Natural killer cell (primary cell): ENCODE results near the gene GINM1. TPM values are rescaled to one million over a fixed set of nuclear protein-coding genes. Genes with fewer than 3 reads are reported as not detected.
A peak's percentile ranks its signal among the peaks of the same experiment; 100 is the strongest.

Source experiments
- ATAC-seq, 3 donors: fragments of 150-1000 bp in 2 of 3; fragments of 200-7000 bp in 1 of 3; cut with Tn5 transposase; 1 replicate in 1 of 3; 2 replicates in 2 of 3; pipeline ENCODE4 v1.10.0; 2021; ENCODE audit warnings: mild to moderate bottlenecking in 2 of 3, moderate library complexity in 2 of 3
- DNase-seq, 2 donors: peaks; one replicate each; pipeline versions ENCODE4 v3.0.0 to v3.0.0-alpha.2; 2013 to 2021; ENCODE audit warnings: mixed read lengths in 1 of 2
- H3K27ac ChIP-seq: one replicate; pipeline ENCODE4 v1.5.1; 2013; ENCODE audit warnings: mild to moderate bottlenecking, low read length
- H3K27me3 ChIP-seq: one replicate; pipeline ENCODE4 v1.6.1; 2013; ENCODE audit warnings: low read length; ENCODE audit not compliant: control insufficient read depth, insufficient read depth
- H3K36me3 ChIP-seq: one replicate; pipeline ENCODE4 v1.6.1; 2013; ENCODE audit warnings: low read length; ENCODE audit not compliant: control insufficient read depth, insufficient read depth
- H3K4me1 ChIP-seq: one replicate; pipeline ENCODE4 v1.6.1; 2013; ENCODE audit warnings: low read length; ENCODE audit not compliant: control insufficient read depth, insufficient read depth
- H3K4me3 ChIP-seq: one replicate; pipeline ENCODE4 v1.5.1; 2013; ENCODE audit warnings: low read length
- H3K9me3 ChIP-seq: one replicate; pipeline ENCODE4 v1.6.1; 2013; ENCODE audit warnings: low read length; ENCODE audit not compliant: control insufficient read depth, insufficient read depth
- H3K27ac Mint-ChIP-seq, 2 donors: one replicate each; pipeline ENCODE4 v1.8.0; 2022; ENCODE audit warnings: mild to moderate bottlenecking in 2 of 2, mixed read lengths in 2 of 2, moderate library complexity in 1 of 2
- H3K27me3 Mint-ChIP-seq, 2 donors: one replicate each; pipeline ENCODE4 v1.8.0; 2022; ENCODE audit warnings: low read depth in 2 of 2, mixed read lengths in 2 of 2
- H3K36me3 Mint-ChIP-seq: one replicate; pipeline ENCODE4 v1.8.0; 2022; ENCODE audit warnings: mixed read lengths
- H3K4me1 Mint-ChIP-seq, 2 donors: one replicate each; pipeline ENCODE4 v1.8.0; 2022; ENCODE audit warnings: mixed read lengths in 2 of 2
- H3K4me3 Mint-ChIP-seq: one replicate; pipeline ENCODE4 v1.8.0; 2022; ENCODE audit warnings: mild to moderate bottlenecking, moderate library complexity, mixed read lengths
- H3K9me3 Mint-ChIP-seq, 2 donors: one replicate each; pipeline ENCODE4 v1.8.0; 2022; ENCODE audit warnings: mixed read lengths in 2 of 2
- WGBS: methylation state at CpG from one replicate; pipeline ENCODE4 v1.1.7; 2013; ENCODE audit warnings: missing lambda C conversion rate; ENCODE audit not compliant: insufficient coverage; 5-methylcytosine and 5-hydroxymethylcytosine counted together
- intact Hi-C: fragments of 100-400 bp; cut with micrococcal nuclease; formaldehyde crosslinking; loops from one replicate; pipeline ENCODE4 v1.14.2; 2022
- total RNA-seq, 4 donors: library from RNA; stranded (reverse); fragments of 120-200 nt in 1 of 4; gene quantifications; one replicate each; pipeline versions ENCODE4 v1.2.3 to v1.2.4, GENCODE V29; 2013 to 2022
- TF ChIP-seq, protein P1 (sequence below): fragments of 200-600 bp; IDR thresholded peaks from one replicate; pipeline ENCODE4 v1.8.0; 2022; ENCODE audit warnings: antibody characterized with exemption

The GINM1 gene
- total RNA-seq, 3 donors from 2014 or later (not counting 1 experiment from before 2014, with no cell fraction given): 19.0 to 25.9 (median 21.6) TPM

DNA sequence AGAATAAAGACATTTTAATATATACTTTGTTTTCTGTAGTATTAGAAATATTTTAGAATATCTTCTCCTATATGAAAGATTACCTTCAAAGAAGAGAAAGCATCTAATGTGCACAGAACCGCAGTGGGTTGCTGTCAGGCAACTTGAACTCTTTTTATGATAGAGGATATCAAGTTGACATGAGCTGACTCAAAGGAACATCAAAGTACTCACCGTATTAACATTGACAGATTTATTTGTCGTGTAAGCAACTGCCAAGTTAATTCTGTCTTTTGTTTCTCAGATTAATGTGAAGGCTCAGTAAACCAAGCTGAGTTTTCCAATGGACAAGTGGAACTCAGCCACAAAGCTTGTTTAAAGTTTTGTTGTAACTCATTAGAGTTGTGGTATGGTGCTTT, 2.2 kb upstream of the GINM1 start:
- ATAC-seq: no peak
- intact Hi-C loops: loop anchor here (2.0 to 10.0 kb wide), 2 partner anchors 17 to 301 kb away; partner anchors contain the start of genes LRP11 and PPIL4
- no peak overlapping the region for H3K4me3 Mint-ChIP-seq

GRCh38 chr6:149566410-149567193, 427 bp downstream of the GINM1 start:
- peaks cover 9% of the 10 kb centered on the region for H3K4me1 ChIP-seq
- peak overlapping the region; percentile 95 for H3K4me3 Mint-ChIP-seq
- TF ChIP-seq, protein P1, sequence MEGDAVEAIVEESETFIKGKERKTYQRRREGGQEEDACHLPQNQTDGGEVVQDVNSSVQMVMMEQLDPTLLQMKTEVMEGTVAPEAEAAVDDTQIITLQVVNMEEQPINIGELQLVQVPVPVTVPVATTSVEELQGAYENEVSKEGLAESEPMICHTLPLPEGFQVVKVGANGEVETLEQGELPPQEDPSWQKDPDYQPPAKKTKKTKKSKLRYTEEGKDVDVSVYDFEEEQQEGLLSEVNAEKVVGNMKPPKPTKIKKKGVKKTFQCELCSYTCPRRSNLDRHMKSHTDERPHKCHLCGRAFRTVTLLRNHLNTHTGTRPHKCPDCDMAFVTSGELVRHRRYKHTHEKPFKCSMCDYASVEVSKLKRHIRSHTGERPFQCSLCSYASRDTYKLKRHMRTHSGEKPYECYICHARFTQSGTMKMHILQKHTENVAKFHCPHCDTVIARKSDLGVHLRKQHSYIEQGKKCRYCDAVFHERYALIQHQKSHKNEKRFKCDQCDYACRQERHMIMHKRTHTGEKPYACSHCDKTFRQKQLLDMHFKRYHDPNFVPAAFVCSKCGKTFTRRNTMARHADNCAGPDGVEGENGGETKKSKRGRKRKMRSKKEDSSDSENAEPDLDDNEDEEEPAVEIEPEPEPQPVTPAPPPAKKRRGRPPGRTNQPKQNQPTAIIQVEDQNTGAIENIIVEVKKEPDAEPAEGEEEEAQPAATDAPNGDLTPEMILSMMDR: no peak
- no peaks in the 10 kb centered on the region for H3K36me3 ChIP-seq
- no peaks in the 10 kb centered on the region for H3K9me3 Mint-ChIP-seq
- ATAC-seq (peak; percentile 13 to 42 (median 24)), DNase-seq (peak in 1 of 2 donors; percentile 65)
- no peaks in the 10 kb centered on the region for H3K36me3 Mint-ChIP-seq
- no peaks in the 10 kb centered on the region for H3K27me3 Mint-ChIP-seq
- peaks cover 8 to 13% of the 10 kb centered on the region in 2 donors for H3K4me1 Mint-ChIP-seq
- no peaks in the 10 kb centered on the region for H3K27me3 ChIP-seq
- H3K9me3 ChIP-seq: no peaks in the 10 kb centered on the region
- WGBS: under 1% methylated on average over 81 of the region's 81 CpGs
- H3K27ac Mint-ChIP-seq: peak overlapping the region; percentile 86 to 88
- H3K4me3 ChIP-seq: peak overlapping the region; percentile 98
- H3K27ac ChIP-seq: peak overlapping the region; percentile 88
- intact Hi-C loops: loop anchor here (1.0 to 10.0 kb wide), 3 partner anchors 82 to 298 kb away; partner anchors contain the start of genes KATNA1, LATS1 and LRP11

More for the DNA sequence above, 2.2 kb upstream of the GINM1 start:
- DNase-seq: no peak
- no peak overlapping the region for H3K27ac ChIP-seq
- TF ChIP-seq, protein P1: no peak
- peaks cover 8 to 9% of the 10 kb centered on the region in 2 donors for H3K4me1 Mint-ChIP-seq
- no peaks in the 10 kb centered on the region for H3K9me3 ChIP-seq
- WGBS: 89% methylated on average over 3 of the region's 3 CpGs
- peaks cover 9% of the 10 kb centered on the region for H3K4me1 ChIP-seq
- H3K27me3 Mint-ChIP-seq: peaks cover 5 to 20% of the 10 kb centered on the region in 2 donors
- no peak overlapping the region for H3K27ac Mint-ChIP-seq
- H3K27me3 ChIP-seq: no peaks in the 10 kb centered on the region
- no peak overlapping the region for H3K4me3 ChIP-seq
- no peaks in the 10 kb centered on the region for H3K9me3 Mint-ChIP-seq
- no peaks in the 10 kb centered on the region for H3K36me3 ChIP-seq
- H3K36me3 Mint-ChIP-seq: no peaks in the 10 kb centered on the region

GRCh38 chr6:149567194-149567586, 1.0 kb downstream of the GINM1 start:
- Histone ChIP-seq H3K9me3 (no peaks in the 10 kb centered on the region), H3K27ac (no peak overlapping the region), H3K4me3 (peak overlapping the region; percentile 98), H3K4me1 (peaks cover 9% of the 10 kb centered on the region), H3K36me3 (no peaks in the 10 kb centered on the region), H3K27me3 (no peaks in the 10 kb centered on the region)
- H3K4me1 Mint-ChIP-seq: peaks cover 8 to 13% of the 10 kb centered on the region in 2 donors
- TF ChIP-seq, protein P1: no peak
- ATAC-seq (no peak), DNase-seq (no peak)
- no peaks in the 10 kb centered on the region for H3K9me3 Mint-ChIP-seq
- no peaks in the 10 kb centered on the region for H3K27me3 Mint-ChIP-seq
- intact Hi-C loops: loop anchor here (5.0 to 10.0 kb wide), 2 partner anchors 150 to 298 kb away; partner anchors contain the start of genes LATS1 and LRP11
- peak overlapping the region; percentile 86 to 88 for H3K27ac Mint-ChIP-seq
- WGBS: 28% methylated on average over 12 of the region's 12 CpGs
- H3K36me3 Mint-ChIP-seq: no peaks in the 10 kb centered on the region
- peak overlapping the region; percentile 95 for H3K4me3 Mint-ChIP-seq
